ENCODE results near the gene SYF2.

The SYF2 gene

GRCh38 chr1:25184001-25184762, 48.1 kb downstream of the SYF2 start:
- no peak for DNase-seq (ENCODE audit: low spot score)

- DNase-seq (ENCODE audit: low spot score), result no peak
Observed at GRCh38 chr1:25183126-25183980, 48.9 kb downstream of the SYF2 start.

GRCh38 chr1:25182629-25183028, 49.7 kb downstream of the SYF2 start:
- DNase-seq (ENCODE audit: low spot score), result no peak

- no peak for DNase-seq (ENCODE audit: low spot score)
Observed at GRCh38 chr1:25180996-25181395, 51.3 kb downstream of the SYF2 start.

GRCh38 chr1:25178917-25179561, 53.3 kb downstream of the SYF2 start:
- DNase-seq (ENCODE audit: low spot score), result no peak

GRCh38 chr1:25174730-25175612, 57.3 kb downstream of the SYF2 start:
- DNase-seq (ENCODE audit: low spot score), result no peak

GRCh38 chr1:25174363-25174729, 58.0 kb downstream of the SYF2 start:
- no peak for DNase-seq (ENCODE audit: low spot score)

- DNase-seq (ENCODE audit: low spot score), result no peak
Observed at GRCh38 chr1:25173809-25174340, 58.4 kb downstream of the SYF2 start.

All from ecto neural progenitor cell (in vitro differentiated cells).